H7 (cell line): ENCODE measurements around the gene LRRC27. TPM values are rescaled to one million over a fixed set of nuclear protein-coding genes. Genes with fewer than 3 reads are reported as not detected.
A peak's percentile ranks its signal among the peaks of the same experiment; 100 is the strongest.

ENCODE experiments used
- DNase-seq: peaks from one replicate; pipeline ENCODE4 v3.0.0; 2012
- H3K27me3 ChIP-seq: 2 replicates; pipeline ENCODE4 v1.6.0; 2011; ENCODE audit warnings: mild to moderate bottlenecking, low read length; ENCODE audit not compliant: control insufficient read depth, insufficient read depth
- H3K36me3 ChIP-seq: replicated peaks from 2 replicates; pipeline ENCODE4 v1.5.1; 2011; ENCODE audit warnings: low read length; ENCODE audit not compliant: control insufficient read depth, insufficient read depth
- H3K4me3 ChIP-seq: 2 replicates; pipeline ENCODE4 v1.5.1; 2011; ENCODE audit warnings: low read depth, mild to moderate bottlenecking, control low read depth, low read length, moderate library complexity; ENCODE audit not compliant: insufficient read depth
- total RNA-seq: library from RNA; depleted of rRNA; stranded (reverse); fragments of >200 nt; shearing (Covaris generic); gene quantifications from 2 replicates; pipeline ENCODE4 v1.2.3, GENCODE V29; 2014

Gene LRRC27
- total RNA-seq, 1 experiment from 2014 or later = 4.0 TPM

- no peak for DNase-seq
- Histone ChIP-seq H3K27me3 (no peaks in the 10 kb centered on the region), H3K36me3 (no peaks in the 10 kb centered on the region), H3K4me3 (no peak overlapping the region)
Observed at GRCh38 chr10:132319853-132320653, 11.9 kb upstream of the LRRC27 start.

DNA sequence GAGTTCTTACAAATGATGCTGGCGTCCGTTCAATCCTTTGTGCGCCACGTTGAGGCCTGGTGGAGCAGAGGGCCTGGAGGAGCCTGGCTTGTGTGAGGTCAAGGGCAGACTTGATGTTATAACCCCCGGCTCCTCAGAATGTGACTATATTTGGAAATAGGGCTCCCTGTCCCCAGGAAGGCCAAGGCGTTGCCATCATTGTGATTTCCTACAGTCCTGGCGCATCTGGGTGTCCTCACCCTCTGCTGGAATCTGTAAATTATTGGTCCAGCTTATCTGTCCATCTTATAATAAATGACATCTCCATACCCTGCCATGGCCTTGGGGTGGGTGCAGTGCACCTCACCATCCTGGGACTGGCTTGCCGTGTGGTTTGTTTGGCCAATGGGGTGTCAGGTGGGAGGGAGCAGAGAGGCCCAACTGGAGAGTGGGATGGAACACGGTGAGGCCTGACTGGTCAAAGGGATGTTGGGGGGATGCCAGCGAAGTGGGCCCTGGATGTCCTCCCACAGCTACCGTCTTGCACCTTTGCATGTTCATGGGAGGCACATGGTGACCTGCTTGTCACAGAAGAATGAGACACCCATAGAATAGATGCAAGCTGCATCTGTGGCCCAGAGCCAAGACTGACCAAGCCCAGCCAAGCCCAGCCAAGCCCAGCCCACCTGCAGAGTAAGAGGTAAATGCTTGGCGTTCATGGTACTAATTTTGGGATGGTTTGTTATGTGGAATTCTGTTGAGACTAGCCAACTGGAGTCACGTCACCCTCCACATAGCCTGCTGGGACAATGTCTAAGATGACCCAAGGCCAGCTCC lies 11.1 kb upstream of the LRRC27 start:
- Histone ChIP-seq H3K36me3 (no peaks in the 10 kb centered on the region), H3K27me3 (no peaks in the 10 kb centered on the region), H3K4me3 (no peak overlapping the region)
- no peak for DNase-seq

- Histone ChIP-seq H3K36me3 (no peaks in the 10 kb centered on the region), H3K4me3 (no peak overlapping the region), H3K27me3 (no peaks in the 10 kb centered on the region)
- no peak for DNase-seq
Observed at GRCh38 chr10:132321726-132322125, 10.3 kb upstream of the LRRC27 start.

DNA sequence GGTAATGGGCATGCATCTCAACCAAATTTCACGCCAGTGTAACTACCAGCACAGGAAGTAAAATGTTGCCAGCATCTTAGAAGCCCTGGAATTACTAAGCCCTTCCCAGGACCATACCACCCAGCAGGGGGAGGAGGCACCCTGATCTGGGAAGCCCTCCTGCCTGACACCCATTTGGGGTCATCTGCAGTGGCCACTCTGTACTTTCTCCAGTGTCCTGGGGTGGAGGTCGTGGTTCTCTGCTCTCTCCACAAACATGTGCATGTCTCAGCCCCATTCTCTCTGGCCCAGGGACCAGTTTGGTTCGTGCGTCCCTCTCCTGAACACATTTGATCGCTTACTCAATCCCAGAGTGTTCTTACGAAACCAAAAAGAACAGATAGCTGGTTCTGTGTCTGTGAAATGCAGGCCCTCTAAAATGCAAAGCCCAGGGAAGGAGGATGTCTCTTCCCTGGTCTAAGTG lies 9.4 kb upstream of the LRRC27 start:
- Histone ChIP-seq H3K36me3 (no peaks in the 10 kb centered on the region), H3K27me3 (no peaks in the 10 kb centered on the region), H3K4me3 (no peak overlapping the region)
- DNase-seq = peak; percentile 46

DNA sequence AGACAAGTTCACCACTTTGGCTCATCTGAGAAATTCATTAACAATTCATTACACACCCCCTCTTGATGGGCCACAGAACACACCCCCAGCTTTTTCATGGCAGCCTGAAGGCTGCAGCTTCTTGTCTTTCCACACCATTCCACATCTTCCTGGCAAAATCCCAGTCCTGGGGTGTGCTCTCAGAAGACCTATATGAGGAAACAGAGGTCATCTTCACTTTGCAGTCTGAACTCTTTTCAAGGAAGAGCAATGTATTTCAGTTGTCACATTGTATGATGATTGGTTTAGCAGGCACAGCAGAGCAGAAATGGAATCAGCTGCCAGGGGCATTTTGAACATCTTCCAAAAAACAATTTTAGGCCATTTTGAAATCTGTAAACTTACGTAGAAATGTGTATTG lies 7.8 kb upstream of the LRRC27 start:
- DNase-seq = no peak
- Histone ChIP-seq H3K4me3 (no peak overlapping the region), H3K27me3 (no peaks in the 10 kb centered on the region), H3K36me3 (peaks cover 2% of the 10 kb centered on the region; the same call in 1 of the 2 replicates)

DNA sequence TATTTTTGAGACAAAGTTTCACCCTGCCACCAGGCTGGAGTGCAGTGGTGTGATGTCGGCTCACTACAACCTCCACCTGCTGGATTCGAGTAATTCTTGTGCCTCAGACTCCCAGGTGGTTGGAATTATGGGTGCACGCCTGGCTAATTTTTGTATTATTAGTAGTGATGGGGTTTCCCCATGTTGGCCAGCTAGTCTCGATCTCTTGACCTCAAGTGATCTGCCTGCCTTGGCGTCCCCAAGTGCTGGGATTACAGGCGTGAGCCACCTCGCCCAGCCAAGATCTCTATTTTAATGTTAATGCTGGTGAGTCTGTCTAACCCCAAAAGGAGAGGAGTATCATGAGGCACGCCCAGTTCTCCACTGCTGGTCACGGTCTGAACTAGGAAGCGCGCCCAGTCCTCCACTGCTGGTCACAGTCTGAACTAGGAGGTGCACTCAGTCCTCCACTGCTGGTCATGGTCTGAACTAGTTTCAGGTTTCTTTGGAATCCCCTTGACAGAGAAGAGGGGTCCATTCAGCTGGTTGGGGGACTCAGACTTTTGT lies 5.6 kb upstream of the LRRC27 start:
- Histone ChIP-seq H3K36me3 (peaks cover 2% of the 10 kb centered on the region; the same call in 1 of the 2 replicates), H3K27me3 (no peaks in the 10 kb centered on the region), H3K4me3 (no peak overlapping the region)
- DNase-seq = no peak

- H3K27me3 ChIP-seq = no peaks in the 10 kb centered on the region
- no peak for DNase-seq
- no peak overlapping the region for H3K4me3 ChIP-seq
- H3K36me3 ChIP-seq = peaks cover 2% of the 10 kb centered on the region; the same call in 1 of the 2 replicates
Observed at GRCh38 chr10:132326925-132327324, 5.1 kb upstream of the LRRC27 start.

DNA sequence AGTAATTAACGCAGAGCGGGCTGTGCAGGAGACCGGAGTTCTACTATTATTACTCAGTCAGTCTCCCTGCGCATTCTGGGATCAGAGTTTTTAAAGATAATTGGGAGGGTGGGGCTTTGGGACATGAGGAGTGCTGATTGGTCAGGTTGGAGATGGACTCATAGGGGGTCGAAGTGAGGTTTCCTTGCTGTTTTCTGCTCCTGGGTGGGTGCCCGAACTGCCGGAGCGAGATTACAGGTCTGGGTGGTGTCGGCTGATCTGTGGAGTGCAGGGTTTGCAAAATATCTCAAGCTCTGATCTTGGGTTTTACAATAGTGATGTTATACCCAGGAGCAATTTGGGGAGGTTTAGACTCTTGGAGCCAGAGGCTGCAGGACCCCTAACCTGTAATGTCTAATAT lies 3.9 kb upstream of the LRRC27 start:
- H3K27me3 ChIP-seq = no peaks in the 10 kb centered on the region; the same call in 1 of the 2 replicates
- peaks cover 2% of the 10 kb centered on the region; the same call in 1 of the 2 replicates for H3K36me3 ChIP-seq
- H3K4me3 ChIP-seq = no peak overlapping the region
- no peak for DNase-seq

- H3K27me3 ChIP-seq = no peaks in the 10 kb centered on the region; the same call in 1 of the 2 replicates
- DNase-seq = no peak
- no peak overlapping the region for H3K4me3 ChIP-seq
- peaks cover 2% of the 10 kb centered on the region; the same call in 1 of the 2 replicates for H3K36me3 ChIP-seq
Observed at GRCh38 chr10:132328738-132329137, 3.3 kb upstream of the LRRC27 start.

GRCh38 chr10:132329565-132330485 lies 2.2 kb upstream of the LRRC27 start:
- Histone ChIP-seq H3K36me3 (peaks cover 2% of the 10 kb centered on the region; the same call in 1 of the 2 replicates), H3K27me3 (no peaks in the 10 kb centered on the region; the same call in 1 of the 2 replicates), H3K4me3 (peak overlapping the region; percentile 91; the same call in 1 of the 2 replicates)
- peak; percentile 29 for DNase-seq

GRCh38 chr10:132330486-132330833 lies 1.5 kb upstream of the LRRC27 start:
- H3K36me3 ChIP-seq = peaks cover 2% of the 10 kb centered on the region; the same call in 1 of the 2 replicates
- peak overlapping the region; percentile 91; the same call in 1 of the 2 replicates for H3K4me3 ChIP-seq
- no peaks in the 10 kb centered on the region; the same call in 1 of the 2 replicates for H3K27me3 ChIP-seq
- DNase-seq = no peak

GRCh38 chr10:132332433-132332754 lies 401 bp downstream of the LRRC27 start:
- H3K27me3 ChIP-seq = no peaks in the 10 kb centered on the region; the same call in 1 of the 2 replicates
- no peak for DNase-seq
- H3K4me3 ChIP-seq = peak overlapping the region; percentile 62
- H3K36me3 ChIP-seq = peaks cover 2% of the 10 kb centered on the region; the same call in 1 of the 2 replicates

- no peak for DNase-seq
- Histone ChIP-seq H3K27me3 (no peaks in the 10 kb centered on the region; the same call in 1 of the 2 replicates), H3K36me3 (no peaks in the 10 kb centered on the region), H3K4me3 (no peak overlapping the region)
Observed at GRCh38 chr10:132333386-132333785, 1.4 kb downstream of the LRRC27 start.
